Fibroblast of lung (primary cell): Measurements from ENCODE around the gene CTBP2. TPM values are rescaled to one million over a fixed set of nuclear protein-coding genes. Genes with fewer than 3 reads are reported as not detected.

Experiments
- DNase-seq, 2 donors: peaks; one replicate each; pipeline versions ENCODE4 v3.0.0 to v3.0.0-alpha.2; 2010; ENCODE audit warnings: low read depth in 2 of 2
- H2AFZ ChIP-seq: 2 replicates; pipeline ENCODE4 v1.5.1; 2012; ENCODE audit warnings: low read length, control low read depth, inconsistent platforms
- H3K27ac ChIP-seq: 2 replicates; pipeline ENCODE4 v1.5.1; 2011; ENCODE audit warnings: low read length, control low read depth; ENCODE audit not compliant: insufficient read depth
- H3K27me3 ChIP-seq: 2 replicates; pipeline ENCODE4 v1.5.1; 2011; ENCODE audit warnings: mild to moderate bottlenecking, low read length; ENCODE audit not compliant: control insufficient read depth, insufficient read depth
- H3K36me3 ChIP-seq: 2 replicates; pipeline ENCODE4 v1.5.1; 2011; ENCODE audit warnings: low read length; ENCODE audit not compliant: control insufficient read depth, insufficient read depth
- H3K4me1 ChIP-seq: 2 replicates; pipeline ENCODE4 v1.5.1; 2011; ENCODE audit warnings: low read length; ENCODE audit not compliant: control insufficient read depth, insufficient read depth; ENCODE audit errors: extremely low read depth
- H3K4me2 ChIP-seq: 2 replicates; pipeline ENCODE4 v1.5.1; 2011; ENCODE audit warnings: low read length, control low read depth; ENCODE audit not compliant: insufficient read depth; ENCODE audit errors: extremely low read depth
- H3K4me3 ChIP-seq, 4 experiments: fragments of 200-600 bp in 1 of 4; sonication (generic) in 1 of 4; replicated peaks in 1 of 4; 2 replicates each; pipeline ENCODE4 v1.5.1; 2011 to 2016; ENCODE audit warnings: low read length in 4 of 4, low read depth in 3 of 4, mild to moderate bottlenecking in 3 of 4, control low read depth in 2 of 4, inconsistent platforms in 1 of 4, mixed read lengths in 1 of 4; ENCODE audit not compliant: insufficient read depth in 1 of 4; ENCODE audit errors: control extremely low read depth in 1 of 4
- H3K79me2 ChIP-seq: 2 replicates; pipeline ENCODE4 v1.5.1; 2012; ENCODE audit warnings: mild to moderate bottlenecking, low read length, inconsistent platforms; ENCODE audit not compliant: control insufficient read depth, insufficient read depth
- H3K9ac ChIP-seq: 2 replicates; pipeline ENCODE4 v1.5.1; 2011; ENCODE audit warnings: mild to moderate bottlenecking, low read length, control low read depth; ENCODE audit not compliant: insufficient read depth
- H3K9me3 ChIP-seq: 2 replicates; pipeline ENCODE4 v1.5.1; 2012; ENCODE audit warnings: low read depth, low read length; ENCODE audit not compliant: control insufficient read depth, insufficient read depth
- H4K20me1 ChIP-seq: 2 replicates; pipeline ENCODE4 v1.5.1; 2011; ENCODE audit warnings: low read length; ENCODE audit not compliant: control insufficient read depth, insufficient read depth; ENCODE audit errors: extremely low read depth
- CTCF ChIP-seq, 2 donors: IDR thresholded peaks in 1 of 2; conservative IDR thresholded peaks in 1 of 2; 1 replicate in 1 of 2; 2 replicates in 1 of 2; pipeline ENCODE4 v1.5.1; 2011 to 2012; ENCODE audit warnings: low read length in 2 of 2, control low read depth in 1 of 2, inconsistent platforms in 1 of 2, low read depth in 1 of 2, mild to moderate bottlenecking in 1 of 2
- EZH2 ChIP-seq: IDR thresholded peaks from 2 replicates; pipeline ENCODE4 v1.5.1; 2012; ENCODE audit warnings: low read length, control low read depth, mild to moderate bottlenecking; ENCODE audit errors: missing control alignments
- polyA plus RNA-seq, 2 donors: library from polyadenylated mRNA; depleted of rRNA in 1 of 2; stranded (reverse) in 1 of 2; unstranded in 1 of 2; fragments of >200 nt; gene quantifications; 2 replicates each; pipeline ENCODE4 v1.2.1, GENCODE V29; 2011 to 2012; ENCODE audit warnings: missing spikeins in 1 of 2
- total RNA-seq: library from RNA; depleted of rRNA; stranded (reverse); fragments of >200 nt; gene quantifications from 2 replicates; pipeline ENCODE4 v1.2.1, GENCODE V29; 2014

The CTBP2 gene
- total and polyA plus RNA-seq, 2 donors (not counting 1 experiment from before 2014, with no cell fraction given): 72.1 to 73.3 TPM

GRCh38 chr10:124953421-124953820, 206.9 kb downstream of the CTBP2 start:
- Histone ChIP-seq H3K4me1 (peaks cover 3% of the 10 kb centered on the region), H3K4me2 (no peak overlapping the region), H3K9me3 (no peaks in the 10 kb centered on the region), H3K27ac (no peak overlapping the region), H3K9ac (no peak overlapping the region), H3K79me2 (peaks cover 58% of the 10 kb centered on the region), H3K27me3 (no peaks in the 10 kb centered on the region), H3K36me3 (peaks cover 2% of the 10 kb centered on the region), H2AFZ (no peak overlapping the region), H3K4me3 (no peak overlapping the region), H4K20me1 (no peaks in the 10 kb centered on the region)
- no peak for DNase-seq
- TF ChIP-seq CTCF (conservative IDR thresholded peaks at IDR 0.05 in 1 of 2, IDR thresholded peaks at IDR 0.05 in 1 of 2; ENCODE audit: low read depth in 1 of 2, low read length in 2 of 2): no peak
- no peak for TF ChIP-seq EZH2

- H4K20me1 ChIP-seq: no peaks in the 10 kb centered on the region
- TF ChIP-seq EZH2 (no peak), CTCF (conservative IDR thresholded peaks at IDR 0.05 in 1 of 2, IDR thresholded peaks at IDR 0.05 in 1 of 2; ENCODE audit: low read depth in 1 of 2, low read length in 2 of 2) (no peak)
Measured at GRCh38 chr10:124952123-124952522, 208.2 kb downstream of the CTBP2 start.

GRCh38 chr10:124949543-124949942, 210.8 kb downstream of the CTBP2 start:
- Histone ChIP-seq H3K9ac (no peak overlapping the region), H2AFZ (no peak overlapping the region), H3K4me1 (peaks cover 7% of the 10 kb centered on the region), H3K27me3 (no peaks in the 10 kb centered on the region), H4K20me1 (no peaks in the 10 kb centered on the region), H3K36me3 (peaks cover 2% of the 10 kb centered on the region), H3K4me2 (no peak overlapping the region), H3K79me2 (peaks cover 71% of the 10 kb centered on the region), H3K27ac (no peak overlapping the region), H3K9me3 (no peaks in the 10 kb centered on the region), H3K4me3 (no peak overlapping the region)
- TF ChIP-seq CTCF (conservative IDR thresholded peaks at IDR 0.05 in 1 of 2, IDR thresholded peaks at IDR 0.05 in 1 of 2; ENCODE audit: low read depth in 1 of 2, low read length in 2 of 2) (no peak), EZH2 (no peak)
- peak in 1 of 2 donors; percentile 26 for DNase-seq

More at GRCh38 chr10:124952123-124952522, 208.2 kb downstream of the CTBP2 start:
- H3K27ac ChIP-seq: no peak overlapping the region
- H3K4me1 ChIP-seq: peaks cover 3% of the 10 kb centered on the region
- H3K4me2 ChIP-seq: no peak overlapping the region
- no peaks in the 10 kb centered on the region for H3K9me3 ChIP-seq
- no peak overlapping the region for H2AFZ ChIP-seq
- H3K79me2 ChIP-seq: peaks cover 60% of the 10 kb centered on the region
- H3K4me3 ChIP-seq: no peak overlapping the region
- DNase-seq: no peak
- peaks cover 2% of the 10 kb centered on the region for H3K36me3 ChIP-seq
- no peak overlapping the region for H3K9ac ChIP-seq
- no peaks in the 10 kb centered on the region for H3K27me3 ChIP-seq
